Left ventricle myocardium inferior (tissue), 1 donor: ENCODE measurements around the gene MGLL. TPM values are rescaled to one million over a fixed set of nuclear protein-coding genes. Genes with fewer than 3 reads are reported as not detected.

ENCODE experiments used
- DNase-seq: peaks from one replicate; pipeline ENCODE4 v3.0.0-alpha.2; 2020
- H3K27ac ChIP-seq: fragments of 200-600 bp; replicated peaks from 2 replicates; pipeline ENCODE4 v1.8.0; 2021
- H3K27me3 ChIP-seq: fragments of 200-600 bp; 2 replicates; pipeline ENCODE4 v1.8.0; 2021; ENCODE audit warnings: low read depth
- H3K36me3 ChIP-seq: fragments of 200-600 bp; 2 replicates; pipeline ENCODE4 v1.8.0; 2021
- H3K4me1 ChIP-seq: fragments of 200-600 bp; 2 replicates; pipeline ENCODE4 v1.8.0; 2021
- H3K4me3 ChIP-seq: fragments of 200-600 bp; 2 replicates; pipeline ENCODE4 v1.8.0; 2021; ENCODE audit warnings: mild to moderate bottlenecking, moderate library complexity
- H3K9me3 ChIP-seq: fragments of 200-600 bp; replicated peaks from 2 replicates; pipeline ENCODE4 v1.8.0; 2021
- CTCF ChIP-seq: fragments of 200-600 bp; IDR thresholded peaks from 2 replicates; pipeline ENCODE4 v1.8.0; 2021; ENCODE audit warnings: antibody characterized with exemption, mild to moderate bottlenecking, borderline replicate concordance
- intact Hi-C: fragments of 100-400 bp; cut with micrococcal nuclease; formaldehyde crosslinking; loops from one replicate; pipeline ENCODE4 v1.11.0; 2022
- total RNA-seq: library from RNA; stranded (reverse); fragmentation: NEBNext Ultra II Directional; extraction: Animal tissue kit (Norgen Biotek cat#: 25700); gene quantifications from one replicate; pipeline ENCODE4 v1.2.1, GENCODE V29; 2021
- donor health status: DM: no; HTN: yes; CAD: no; lungs with severe emphysema.

Gene MGLL
- total RNA-seq, 1 donor from 2014 or later = 67.0 TPM

DNA sequence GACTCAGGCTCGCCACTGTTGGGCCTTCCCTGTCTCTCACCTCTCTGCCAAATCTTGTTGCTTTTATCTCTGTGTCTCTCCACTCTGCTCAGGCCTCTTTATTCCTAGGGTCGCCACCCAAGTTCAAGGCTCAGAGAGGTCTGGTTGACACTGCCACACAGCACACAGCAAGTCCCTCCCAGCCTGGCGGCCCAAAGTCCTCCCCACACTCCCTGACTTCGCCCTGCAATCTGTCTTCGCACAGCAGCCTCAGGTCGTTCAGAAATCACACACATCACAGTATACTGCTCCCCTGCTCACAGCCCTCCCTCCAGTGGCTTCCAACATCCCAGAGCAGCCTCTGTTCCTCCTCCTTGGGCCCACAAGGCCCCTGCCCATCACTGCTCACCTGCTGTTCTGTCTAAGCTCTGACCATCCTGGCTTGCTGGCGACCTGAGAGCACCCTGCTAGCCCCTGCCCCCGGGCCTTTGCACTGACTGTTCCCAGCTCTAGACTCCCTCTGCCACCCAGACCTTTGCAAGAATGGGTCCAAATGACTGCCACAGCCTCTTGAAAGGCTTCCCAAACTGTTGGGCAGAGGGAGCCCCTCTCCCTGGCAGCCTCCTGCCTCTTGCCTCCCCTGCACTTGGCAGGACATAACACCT, 48.4 kb downstream of the MGLL start:
- peak overlapping the region; percentile 77 for H3K27ac ChIP-seq
- H3K27me3 ChIP-seq = no peaks in the 10 kb centered on the region
- peaks cover 12% of the 10 kb centered on the region for H3K36me3 ChIP-seq
- no peak for DNase-seq
- intact Hi-C loops = no loop called here
- H3K4me3 ChIP-seq = no peak overlapping the region
- TF ChIP-seq CTCF = no peak
- H3K4me1 ChIP-seq = peaks cover 89% of the 10 kb centered on the region
- peaks cover 8% of the 10 kb centered on the region for H3K9me3 ChIP-seq

- no peak for DNase-seq
- no peak for TF ChIP-seq CTCF
- Histone ChIP-seq H3K27ac (peak overlapping the region; percentile 77), H3K36me3 (peaks cover 9% of the 10 kb centered on the region), H3K4me3 (no peak overlapping the region), H3K27me3 (no peaks in the 10 kb centered on the region), H3K4me1 (peaks cover 94% of the 10 kb centered on the region), H3K9me3 (peaks cover 15% of the 10 kb centered on the region)
- intact Hi-C loops = no loop called here
These were observed 49.2 kb downstream of the MGLL start for GRCh38 chr3:127772827-127773751.

DNA sequence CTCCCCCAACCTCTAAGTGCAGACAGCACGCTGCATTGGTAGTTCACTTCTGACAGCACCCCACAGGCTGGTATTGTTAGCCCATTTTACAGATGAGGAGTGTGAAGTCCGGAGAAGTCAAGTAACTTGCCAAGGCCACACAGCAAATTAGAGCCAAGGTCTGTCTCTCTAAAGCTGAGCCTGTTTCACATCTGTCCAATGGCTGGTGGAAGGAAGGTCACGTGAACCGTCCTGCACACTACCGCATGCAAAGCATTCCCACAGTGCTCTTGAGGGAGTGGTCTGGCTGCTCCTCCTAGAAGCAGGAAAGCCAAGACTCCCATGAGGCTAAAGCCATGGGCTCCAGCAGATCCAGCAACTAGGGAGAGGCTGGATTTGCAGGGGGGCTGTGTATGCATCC, 50.0 kb downstream of the MGLL start:
- TF ChIP-seq CTCF = no peak
- Histone ChIP-seq H3K4me3 (no peak overlapping the region), H3K9me3 (peaks cover 21% of the 10 kb centered on the region), H3K27ac (peak overlapping the region; percentile 77), H3K27me3 (no peaks in the 10 kb centered on the region), H3K36me3 (peaks cover 8% of the 10 kb centered on the region), H3K4me1 (peaks cover 92% of the 10 kb centered on the region)
- intact Hi-C loops = no loop called here
- no peak for DNase-seq

GRCh38 chr3:127771746-127772145, 50.6 kb downstream of the MGLL start:
- Histone ChIP-seq H3K27me3 (no peaks in the 10 kb centered on the region), H3K4me3 (no peak overlapping the region), H3K9me3 (peaks cover 18% of the 10 kb centered on the region), H3K4me1 (peaks cover 87% of the 10 kb centered on the region), H3K36me3 (peaks cover 5% of the 10 kb centered on the region), H3K27ac (no peak overlapping the region)
- DNase-seq = no peak
- intact Hi-C loops = no loop called here
- no peak for TF ChIP-seq CTCF

- TF ChIP-seq CTCF = no peak
- intact Hi-C loops = no loop called here
- DNase-seq = no peak
- Histone ChIP-seq H3K9me3 (peaks cover 18% of the 10 kb centered on the region), H3K36me3 (peaks cover 5% of the 10 kb centered on the region), H3K27me3 (no peaks in the 10 kb centered on the region), H3K4me1 (peaks cover 87% of the 10 kb centered on the region), H3K4me3 (no peak overlapping the region), H3K27ac (no peak overlapping the region)
These were observed 51.5 kb downstream of the MGLL start for GRCh38 chr3:127770671-127771355.
